Activated CD4-positive, alpha-beta memory T cell treated with anti-CD3 and anti-CD28 coated beads, Interleukin-2, amount 10 ng/mL, durations not matched to agents 7 days and 5 days (primary cell): Measurements from ENCODE around the gene PHF12. TPM values are rescaled to one million over a fixed set of nuclear protein-coding genes. Genes with fewer than 3 reads are reported as not detected.
"Not testable (repeated sequence)": the region's sequence is repeated elsewhere in the genome, so short reads cannot be mapped to it uniquely, and the experiment has no call there.

Experiments used
- CTCF ChIA-PET: fragments of 350-600 bp; sonication (Branson Sonifier 250); formaldehyde crosslinking; loops from one replicate; lab custom pipeline; 2021; ENCODE audit warnings: antibody characterized with exemption, inconsistent platforms; lab: Charles Lee
- POLR2A ChIA-PET: fragments of 350-600 bp; sonication (Branson Sonifier 250); formaldehyde crosslinking; loops from one replicate; lab custom pipeline; 2021; ENCODE audit warnings: antibody characterized with exemption; lab: Charles Lee
- DNase-seq: peaks from one replicate; pipeline ENCODE4 v3.0.0-alpha.2; 2020
- H3K27ac Mint-ChIP-seq: one replicate; pipeline ENCODE4 v1.8.0; 2021; ENCODE audit warnings: mild to moderate bottlenecking, mixed read lengths
- H3K27me3 Mint-ChIP-seq: one replicate; pipeline ENCODE4 v1.8.0; 2021; ENCODE audit warnings: mixed read lengths
- H3K36me3 Mint-ChIP-seq: one replicate; pipeline ENCODE4 v1.8.0; 2021; ENCODE audit warnings: low read depth, mixed read lengths
- H3K4me1 Mint-ChIP-seq: one replicate; pipeline ENCODE4 v1.8.0; 2021; ENCODE audit warnings: mixed read lengths
- H3K4me3 Mint-ChIP-seq: one replicate; pipeline ENCODE4 v1.8.0; 2021; ENCODE audit warnings: mild to moderate bottlenecking, mixed read lengths
- H3K9me3 Mint-ChIP-seq: one replicate; pipeline ENCODE4 v1.8.0; 2021; ENCODE audit warnings: mixed read lengths
- total RNA-seq, 2 experiments: library from RNA; stranded (reverse); gene quantifications; one replicate each; pipeline ENCODE4 v1.2.3, GENCODE V29; 2021

PHF12 gene
- total RNA-seq, 2 experiments from 2014 or later: 75.6 to 78.8 TPM

DNA sequence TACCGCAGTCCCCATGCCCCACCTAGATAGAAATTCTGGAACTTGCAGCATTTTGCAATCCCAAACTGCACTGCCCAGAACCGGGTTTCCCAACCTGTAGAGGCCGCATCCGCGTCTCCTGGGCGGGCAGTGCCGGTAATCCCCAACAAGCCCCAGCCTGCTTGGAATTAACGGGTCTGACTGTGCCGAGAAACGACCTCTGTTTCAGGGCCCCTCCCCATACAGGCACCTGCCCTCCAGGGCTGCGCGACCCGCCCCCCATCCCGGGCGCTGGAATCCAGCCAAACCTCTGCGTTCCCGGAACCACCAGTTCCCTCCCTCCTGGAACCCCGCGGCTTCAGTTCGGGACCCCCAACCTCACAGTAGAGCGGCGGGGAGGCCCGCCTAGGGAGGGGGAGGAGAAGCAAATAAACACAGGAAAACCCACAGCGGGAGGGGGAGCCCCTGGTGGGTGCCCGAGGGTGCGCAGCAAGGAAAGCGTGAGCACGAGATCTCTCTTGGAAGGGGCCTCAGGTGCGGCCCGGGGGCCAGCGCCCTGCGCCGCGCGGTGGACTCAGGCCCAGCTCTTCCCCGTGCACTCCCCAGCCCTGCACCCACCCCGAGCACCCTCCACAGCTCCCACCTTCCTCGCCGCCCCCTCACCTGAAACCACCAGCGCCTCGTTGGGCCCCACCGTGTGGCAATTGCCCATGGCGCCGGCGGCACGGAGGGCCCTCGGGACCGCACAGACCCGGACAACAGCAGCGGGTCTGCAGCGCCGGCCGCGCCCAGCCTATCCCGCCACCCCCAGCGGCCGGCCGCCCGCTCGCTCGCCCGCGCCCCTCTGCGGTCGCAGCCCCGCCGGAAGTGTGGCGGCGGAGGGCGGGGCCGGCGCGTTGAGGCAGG is 54.2 kb downstream of the PHF12 start, which contains the start of gene FLOT2:
FLOT2 (minus strand) TSS at position 850 of the 885 bp plus-strand sequence; CDS start at position 691, 159 bp downstream.
- peak within 1 kb of the TSS; percentile 95 for H3K27ac Mint-ChIP-seq
- ChIA-PET CTCF (interaction anchor here (0.6 to 6.9 kb wide), 13 partner anchors 11 to 526 kb away, joined by 3 to 46 read pairs (median 5); partner anchors contain the start of genes NEK8, PROCA1 and TLCD1), POLR2A (interaction anchor here (1.0 to 4.9 kb wide), 18 partner anchors 9 to 252 kb away, joined by 3 to 21 read pairs (median 5); partner anchors contain the start of genes BLTP2, ERAL1, FAM222B and PHF12)
- DNase-seq: peak; percentile 69
- peaks cover 78% of the 10 kb centered on the region for H3K4me1 Mint-ChIP-seq
- no peaks in the 10 kb centered on the region for H3K9me3 Mint-ChIP-seq
- no peaks in the 10 kb centered on the region for H3K27me3 Mint-ChIP-seq
- H3K4me3 Mint-ChIP-seq: peak within 1 kb of the TSS; percentile 96
- peaks cover 47% of the 10 kb centered on the region for H3K36me3 Mint-ChIP-seq

DNA sequence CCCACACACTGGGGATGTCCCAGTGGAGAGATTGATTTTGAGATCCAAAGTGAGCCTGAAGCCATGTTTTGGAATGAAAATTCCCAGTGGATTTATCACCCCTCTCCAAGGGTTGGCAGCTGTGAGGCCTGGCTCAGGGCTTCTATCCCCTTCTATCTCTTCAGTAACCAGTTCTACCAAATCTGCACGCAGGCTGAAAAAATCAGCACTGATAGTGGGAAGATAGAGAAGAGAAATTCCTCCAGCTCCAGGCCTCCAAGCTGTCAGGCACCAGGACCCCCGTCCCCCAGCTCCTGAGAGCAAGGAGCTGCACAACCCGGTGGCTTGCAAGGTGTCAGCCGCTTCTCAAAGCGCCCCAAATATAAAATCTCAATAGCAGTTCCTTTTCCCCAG is 54.8 kb downstream of the PHF12 start:
- POLR2A ChIA-PET: interaction anchor here (1.1 to 4.9 kb wide), 8 partner anchors 25 to 251 kb away, joined by 3 to 21 read pairs (median 6); partner anchors contain the start of genes BLTP2, FAM222B and PHF12
- Mint-ChIP-seq H3K27me3 (no peaks in the 10 kb centered on the region), H3K4me3 (peak overlapping the region; percentile 96), H3K4me1 (peaks cover 78% of the 10 kb centered on the region), H3K27ac (peak overlapping the region; percentile 95), H3K36me3 (peaks cover 47% of the 10 kb centered on the region), H3K9me3 (no peaks in the 10 kb centered on the region)
- CTCF ChIA-PET: interaction anchor here (0.7 to 6.9 kb wide), 8 partner anchors 12 to 185 kb away, joined by 3 to 46 read pairs (median 4); partner anchors contain the start of genes NEK8, PROCA1 and TLCD1
- no peak for DNase-seq

DNA sequence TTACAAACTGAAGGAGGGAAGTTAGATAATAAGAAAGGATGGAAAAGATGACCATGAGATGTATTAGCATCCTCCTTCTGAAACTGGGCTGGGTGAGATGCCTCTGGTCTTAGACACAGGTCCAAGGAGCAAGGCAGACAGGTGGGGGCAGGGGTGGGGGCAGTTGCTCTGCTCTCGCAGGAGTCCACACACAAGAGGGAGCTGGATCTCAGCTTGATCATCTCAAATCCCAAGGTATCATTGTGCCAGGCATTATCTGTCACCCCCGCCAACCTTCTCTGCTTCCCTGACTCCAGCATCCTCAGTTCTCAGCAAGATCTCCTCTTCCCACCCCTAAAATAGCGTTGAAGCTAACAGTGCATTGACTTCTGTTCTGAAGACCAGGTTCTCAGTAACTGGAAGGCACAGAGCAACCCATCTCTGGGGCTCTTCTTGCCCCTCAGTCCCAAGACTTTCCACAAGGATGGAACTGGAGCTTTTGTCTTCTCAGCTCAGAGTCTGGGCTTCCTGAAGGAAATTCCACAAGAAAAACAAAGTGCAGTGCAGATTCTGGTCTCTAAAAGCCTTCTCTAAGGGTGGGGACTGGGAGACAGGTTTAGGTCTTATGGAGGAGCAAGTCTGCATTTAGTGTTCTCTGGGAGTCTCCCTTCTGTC is 55.4 kb downstream of the PHF12 start:
- Mint-ChIP-seq H3K9me3 (no peaks in the 10 kb centered on the region), H3K27me3 (no peaks in the 10 kb centered on the region), H3K4me1 (peaks cover 81% of the 10 kb centered on the region), H3K4me3 (peak overlapping the region; percentile 96), H3K36me3 (peaks cover 51% of the 10 kb centered on the region), H3K27ac (peak overlapping the region; percentile 95)
- CTCF ChIA-PET: interaction anchor here (0.7 to 6.9 kb wide), 9 partner anchors 7 to 185 kb away, joined by 3 to 46 read pairs (median 4); partner anchors contain the start of genes DHRS13, NEK8, PROCA1 and TLCD1
- POLR2A ChIA-PET: interaction anchor here (1.1 to 6.7 kb wide), 8 partner anchors 6 to 251 kb away, joined by 3 to 39 read pairs (median 6); partner anchors contain the start of genes BLTP2, DHRS13 and FAM222B
- DNase-seq: no peak

DNA sequence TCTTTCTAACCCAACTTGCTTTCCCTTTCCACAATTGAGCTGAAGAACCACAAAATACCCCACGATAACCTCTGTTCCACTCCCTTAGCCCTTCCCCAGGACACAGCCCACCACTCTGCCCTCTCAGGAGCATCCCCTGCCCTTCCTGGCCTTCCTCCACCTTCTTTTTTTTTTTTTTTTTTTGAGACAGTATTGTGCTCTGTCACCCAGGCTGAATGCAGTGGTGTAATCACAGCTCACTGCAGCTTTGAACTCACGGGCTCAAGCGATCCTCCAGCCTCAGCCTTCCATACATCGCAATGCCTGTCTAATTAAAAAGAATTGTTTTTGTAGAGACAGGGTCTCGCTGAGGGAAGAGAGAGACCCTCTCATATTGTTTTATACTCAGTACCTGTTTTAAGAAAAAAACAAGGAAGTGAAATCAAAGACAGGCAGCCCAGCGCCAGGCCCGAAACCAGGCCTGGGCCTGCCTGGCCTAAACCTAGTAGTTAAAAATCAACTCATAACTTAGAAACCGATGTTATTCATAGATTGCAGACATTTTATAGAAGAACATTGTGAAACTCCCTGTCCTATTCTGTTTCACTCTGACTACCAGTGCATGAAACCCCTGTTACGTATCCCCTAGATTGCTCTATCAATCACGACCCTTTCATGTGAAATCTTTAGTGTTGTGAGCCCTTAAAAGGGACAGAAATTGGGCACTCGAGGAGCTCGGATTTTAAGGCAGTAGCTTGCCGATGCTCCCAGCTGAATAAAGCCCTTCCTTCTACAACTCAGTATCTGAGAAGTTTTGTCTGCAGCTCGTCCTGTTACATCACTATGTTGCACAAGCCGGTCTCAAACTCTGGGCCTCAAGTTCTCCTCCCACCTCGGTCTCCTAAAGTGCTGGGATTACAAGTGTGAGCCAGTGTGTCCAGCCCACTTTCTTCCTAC is 57.8 kb downstream of the PHF12 start:
- ChIA-PET CTCF (interaction anchor here (0.9 to 6.9 kb wide), 9 partner anchors 9 to 224 kb away, joined by 3 to 46 read pairs (median 5); partner anchors contain the start of genes DHRS13, NEK8 and TLCD1), POLR2A (interaction anchor here (0.9 to 6.7 kb wide), 18 partner anchors 9 to 400 kb away, joined by 3 to 39 read pairs (median 4); partner anchors contain the start of genes DHRS13, FAM222B, NEK8 and NUFIP2)
- not testable (repeated sequence) for H3K9me3 Mint-ChIP-seq, H3K27me3 Mint-ChIP-seq
- Mint-ChIP-seq H3K4me1 (peaks cover 77% of the 10 kb centered on the region), H3K27ac (peak overlapping the region; percentile 99), H3K4me3 (peak overlapping the region; percentile 75), H3K36me3 (peaks cover 37% of the 10 kb centered on the region)
- DNase-seq: peak; percentile 38

DNA sequence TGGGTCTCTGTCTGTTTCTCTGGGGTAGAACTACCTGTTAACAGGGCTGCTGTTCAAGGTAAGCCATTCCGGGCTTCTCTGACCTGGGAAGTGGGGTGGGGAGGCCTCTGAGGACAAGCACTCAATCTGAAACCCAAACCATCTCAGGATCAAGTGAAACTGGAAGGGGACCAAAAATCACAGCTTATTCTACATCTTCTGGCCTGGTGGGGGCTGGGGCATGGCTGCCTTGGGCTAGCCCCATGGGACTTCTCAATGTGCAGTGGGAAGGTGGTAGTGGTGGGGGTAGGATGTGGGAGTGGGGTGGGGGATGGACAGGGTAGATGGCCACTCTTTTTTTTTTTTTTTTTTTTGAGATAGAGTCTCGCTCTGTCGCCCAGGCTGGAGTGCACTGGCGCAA is 59.3 kb downstream of the PHF12 start:
- ChIA-PET CTCF (interaction anchor here (1.0 to 6.9 kb wide), 4 partner anchors 10 to 164 kb away, joined by 4 to 46 read pairs (median 18); partner anchors contain the start of genes DHRS13, NEK8 and TLCD1), POLR2A (interaction anchor here (1.3 to 6.7 kb wide), 9 partner anchors 10 to 172 kb away, joined by 3 to 39 read pairs (median 7); partner anchors contain the start of genes DHRS13, FAM222B, NEK8 and PHF12)
- Mint-ChIP-seq H3K27me3 (no peaks in the 10 kb centered on the region), H3K4me1 (peaks cover 71% of the 10 kb centered on the region), H3K4me3 (no peak overlapping the region), H3K36me3 (peaks cover 34% of the 10 kb centered on the region), H3K9me3 (no peaks in the 10 kb centered on the region), H3K27ac (peak overlapping the region; percentile 52)
- no peak for DNase-seq

DNA sequence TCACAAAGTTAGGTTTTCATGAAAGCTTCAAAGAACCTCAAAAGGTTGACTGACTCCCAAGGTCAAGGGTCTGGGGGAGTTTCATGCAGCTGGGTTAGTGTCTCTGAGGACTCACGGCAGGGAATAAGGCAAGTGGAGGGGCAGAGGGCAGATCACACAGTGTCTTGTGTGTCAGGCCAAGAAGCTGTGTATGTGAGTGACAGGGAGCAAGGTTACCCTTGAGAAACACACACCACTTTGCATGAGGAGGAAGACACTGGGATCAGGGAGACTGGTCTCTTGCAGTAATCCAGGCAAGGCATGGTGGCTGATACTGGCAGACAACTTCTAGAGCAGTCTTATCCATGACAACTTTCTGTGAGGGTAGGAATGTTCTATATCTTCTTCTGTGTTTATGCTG is 60.1 kb downstream of the PHF12 start:
- CTCF ChIA-PET: interaction anchor here (1.4 to 3.5 kb wide), 2 partner anchors 8 to 11 kb away, joined by 4 to 29 read pairs; partner anchors contain the start of gene DHRS13
- Mint-ChIP-seq H3K9me3 (no peaks in the 10 kb centered on the region), H3K27ac (peak overlapping the region; percentile 52), H3K36me3 (peaks cover 38% of the 10 kb centered on the region), H3K4me1 (peaks cover 65% of the 10 kb centered on the region), H3K4me3 (no peak overlapping the region), H3K27me3 (no peaks in the 10 kb centered on the region)
- DNase-seq: no peak
- POLR2A ChIA-PET: interaction anchor here (1.2 to 6.7 kb wide), 5 partner anchors 11 to 164 kb away, joined by 3 to 39 read pairs (median 14); partner anchors contain the start of genes DHRS13, FAM222B, NEK8 and PHF12

DNA sequence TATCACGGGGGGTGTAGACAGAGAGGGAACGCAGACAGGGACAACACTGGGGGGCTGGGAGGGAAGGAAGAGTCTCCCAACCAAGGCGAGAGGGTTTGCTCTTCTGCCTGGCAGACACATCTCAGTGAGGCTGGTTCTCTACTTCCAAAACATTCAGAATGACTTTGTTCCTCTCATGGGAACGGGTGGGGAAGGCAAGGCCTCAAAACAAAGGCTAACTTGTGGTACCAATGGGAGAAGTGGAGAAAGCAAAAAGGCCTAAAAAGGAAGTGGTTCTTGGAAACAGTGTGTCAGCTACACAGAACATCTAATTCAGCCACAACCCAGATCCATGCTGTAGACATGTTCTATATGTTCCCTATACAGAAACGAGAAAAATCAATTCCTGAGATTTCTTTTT is 61.3 kb downstream of the PHF12 start:
- peak overlapping the region; percentile 47 for H3K27ac Mint-ChIP-seq
- no peaks in the 10 kb centered on the region for H3K9me3 Mint-ChIP-seq
- ChIA-PET POLR2A (interaction anchor here (1.2 to 6.7 kb wide), 3 partner anchors 12 to 48 kb away, joined by 3 to 39 read pairs (median 5); partner anchors contain the start of genes DHRS13 and FAM222B), CTCF (interaction anchor here (0.9 to 1.4 kb wide), 2 partner anchors 9 to 13 kb away, joined by 3 to 4 read pairs; partner anchors contain the start of gene DHRS13)
- peaks cover 42% of the 10 kb centered on the region for H3K36me3 Mint-ChIP-seq
- no peak overlapping the region for H3K4me3 Mint-ChIP-seq
- no peak for DNase-seq
- H3K27me3 Mint-ChIP-seq: no peaks in the 10 kb centered on the region
- H3K4me1 Mint-ChIP-seq: peaks cover 54% of the 10 kb centered on the region

DNA sequence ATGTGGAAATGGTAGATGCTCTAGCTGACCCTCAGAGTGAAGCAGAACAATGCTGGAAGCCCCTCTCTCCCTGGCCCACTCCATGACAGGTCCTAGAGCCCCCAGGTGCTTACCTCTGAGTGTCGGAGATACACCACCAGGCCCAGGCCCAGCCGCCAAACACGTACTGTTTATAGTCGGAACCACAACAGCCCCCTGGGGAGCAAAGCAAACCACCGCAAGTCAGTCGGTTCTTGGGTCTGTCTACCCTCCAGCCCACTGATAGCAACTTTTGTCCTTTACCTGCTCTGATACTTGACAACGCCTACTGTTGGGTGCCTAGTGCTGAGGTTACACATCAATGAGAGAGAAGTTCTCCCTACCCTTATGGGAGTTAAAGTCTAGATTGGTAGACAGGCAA is 62.5 kb downstream of the PHF12 start:
- Mint-ChIP-seq H3K36me3 (peaks cover 52% of the 10 kb centered on the region), H3K27me3 (no peaks in the 10 kb centered on the region)
- CTCF ChIA-PET: no interaction called here

DNA sequence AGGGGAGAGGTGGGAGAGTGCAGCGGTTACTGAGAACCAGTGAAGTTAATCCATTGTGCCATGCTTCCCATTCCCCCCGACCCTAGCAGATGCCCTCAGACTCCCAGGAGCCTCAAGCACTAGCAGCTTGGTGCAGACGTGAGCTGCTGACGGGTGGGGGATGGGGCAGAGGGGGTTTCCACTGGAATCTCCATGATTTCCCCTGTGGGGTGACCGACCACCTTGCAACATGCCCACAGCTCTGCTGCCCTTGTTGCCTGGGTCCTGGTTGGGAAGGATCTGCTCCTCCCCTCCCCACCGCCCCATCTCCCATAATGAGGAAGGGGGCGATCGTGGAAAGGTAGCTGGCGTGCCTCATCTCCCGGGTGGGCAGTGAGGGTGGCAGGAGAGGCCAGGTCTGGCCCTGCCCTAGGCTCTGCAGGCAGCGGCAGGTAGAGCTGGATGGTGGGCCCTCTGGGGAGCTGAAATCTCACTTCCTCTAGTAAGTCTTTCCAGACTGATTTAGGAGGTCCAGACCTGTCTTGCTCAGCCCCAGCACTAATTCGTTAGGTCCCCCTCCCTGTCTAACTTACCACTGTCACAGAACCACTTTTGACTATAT is 63.3 kb downstream of the PHF12 start:
- Mint-ChIP-seq H3K9me3 (no peaks in the 10 kb centered on the region), H3K4me1 (peaks cover 38% of the 10 kb centered on the region), H3K4me3 (no peak overlapping the region), H3K27me3 (no peaks in the 10 kb centered on the region), H3K27ac (no peak overlapping the region), H3K36me3 (peaks cover 51% of the 10 kb centered on the region)
- ChIA-PET POLR2A (interaction anchor here (0.6 to 0.7 kb wide), 3 partner anchors 10 to 20 kb away, joined by 3 read pairs; partner anchors contain the start of gene FLOT2), CTCF (no interaction called here)
- no peak for DNase-seq

More for the DNA sequence above, 62.5 kb downstream of the PHF12 start:
- H3K27ac Mint-ChIP-seq: peak overlapping the region; percentile 2
- DNase-seq: no peak
- peaks cover 46% of the 10 kb centered on the region for H3K4me1 Mint-ChIP-seq
- POLR2A ChIA-PET: interaction anchor here (0.6 to 6.7 kb wide), 2 partner anchors 13 to 297 kb away, joined by 3 to 39 read pairs; partner anchors contain the start of gene DHRS13
- H3K4me3 Mint-ChIP-seq: no peak overlapping the region
- no peaks in the 10 kb centered on the region for H3K9me3 Mint-ChIP-seq

DNA sequence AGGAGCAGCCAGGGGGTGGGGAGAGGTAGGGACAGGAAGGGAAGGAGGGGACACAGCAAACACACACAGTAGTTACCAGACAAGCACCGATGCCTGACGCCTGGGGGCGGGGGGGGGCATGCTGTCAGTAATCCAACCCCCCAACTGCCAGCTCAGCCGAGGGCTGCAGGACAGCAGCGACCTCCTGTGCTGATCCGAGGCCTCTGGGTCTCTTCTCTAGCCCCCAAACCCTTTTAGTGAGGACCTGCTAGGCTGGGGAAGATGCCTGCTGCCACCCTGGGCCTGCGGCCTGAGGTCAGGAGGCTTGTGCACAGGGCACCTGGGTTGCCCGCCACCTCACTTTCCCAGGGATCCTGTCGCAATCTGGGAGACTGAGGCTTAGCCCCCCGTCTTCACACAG is 65.4 kb downstream of the PHF12 start:
- POLR2A ChIA-PET: no interaction called here
- Mint-ChIP-seq H3K9me3 (no peaks in the 10 kb centered on the region), H3K27ac (no peak overlapping the region)

More for the DNA sequence above, 65.4 kb downstream of the PHF12 start:
- Mint-ChIP-seq H3K4me1 (peaks cover 19% of the 10 kb centered on the region), H3K27me3 (no peaks in the 10 kb centered on the region), H3K4me3 (no peak overlapping the region), H3K36me3 (peaks cover 54% of the 10 kb centered on the region)
- CTCF ChIA-PET: no interaction called here
- DNase-seq: no peak
